NCI-H748 (cell line): Measurements from ENCODE around the gene RARRES1.
A peak's percentile ranks its signal among the peaks of the same experiment; 100 is the strongest.

ENCODE experiments used
- DNase-seq: peaks from one replicate; lab custom pipeline; 2025; ENCODE audit not compliant: unreplicated experiment; lab: John Stamatoyannopoulos, UW

Gene RARRES1

DNA sequence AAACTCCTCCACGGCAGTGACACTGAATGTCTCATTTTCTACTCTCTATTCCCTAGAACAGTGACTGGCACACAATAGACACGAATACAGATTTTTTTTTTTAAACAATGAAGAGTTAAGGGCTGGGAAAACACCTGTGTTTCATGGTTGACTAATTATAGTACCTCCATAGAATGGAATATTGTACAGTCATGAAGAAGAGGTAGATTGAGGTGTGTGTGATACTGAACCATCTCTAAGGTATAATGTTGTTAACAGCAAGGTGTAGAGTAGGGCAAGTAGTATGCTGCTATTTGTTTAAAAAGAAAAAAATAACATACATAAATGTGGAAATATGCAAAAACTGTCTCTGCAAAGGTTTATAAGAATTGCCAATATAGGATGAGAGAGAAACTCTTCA lies 5.2 kb upstream of the RARRES1 start:
- DNase-seq = no peak

DNA sequence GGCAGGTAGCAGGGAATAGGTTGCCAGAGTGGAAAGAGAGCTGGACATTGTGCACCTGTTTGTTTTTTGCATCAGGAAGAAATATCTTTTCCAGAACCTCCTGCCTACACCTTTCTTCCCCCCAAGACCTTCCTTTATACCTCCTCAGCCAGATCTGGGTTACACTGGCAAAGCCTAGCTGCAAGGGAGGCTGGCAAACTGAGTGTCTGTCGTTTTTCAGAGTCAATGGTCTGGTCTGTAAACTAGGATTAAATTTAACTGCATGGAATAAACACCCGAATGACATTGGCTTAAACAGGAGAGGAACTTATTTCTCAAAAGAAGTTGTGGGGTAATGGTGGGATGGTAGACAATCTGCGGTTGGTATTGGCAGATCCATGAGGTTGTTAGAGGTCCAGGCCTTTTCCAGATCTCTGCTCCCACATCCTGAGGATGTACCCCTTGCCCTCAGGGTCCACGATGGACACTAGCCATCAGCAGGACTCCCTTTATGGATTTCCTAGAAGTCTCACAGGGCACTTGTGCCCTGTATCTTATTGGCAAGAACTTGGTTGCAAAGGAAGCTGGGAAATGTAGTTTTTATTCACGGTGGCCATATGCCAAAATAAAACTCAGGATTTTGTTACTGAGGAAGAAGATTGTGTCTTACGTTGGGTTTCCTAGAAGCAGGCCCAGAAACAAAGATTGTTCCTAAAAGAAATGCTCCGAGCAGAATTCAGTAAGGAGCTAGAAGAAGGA lies 3.2 kb upstream of the RARRES1 start:
- DNase-seq = no peak

DNA sequence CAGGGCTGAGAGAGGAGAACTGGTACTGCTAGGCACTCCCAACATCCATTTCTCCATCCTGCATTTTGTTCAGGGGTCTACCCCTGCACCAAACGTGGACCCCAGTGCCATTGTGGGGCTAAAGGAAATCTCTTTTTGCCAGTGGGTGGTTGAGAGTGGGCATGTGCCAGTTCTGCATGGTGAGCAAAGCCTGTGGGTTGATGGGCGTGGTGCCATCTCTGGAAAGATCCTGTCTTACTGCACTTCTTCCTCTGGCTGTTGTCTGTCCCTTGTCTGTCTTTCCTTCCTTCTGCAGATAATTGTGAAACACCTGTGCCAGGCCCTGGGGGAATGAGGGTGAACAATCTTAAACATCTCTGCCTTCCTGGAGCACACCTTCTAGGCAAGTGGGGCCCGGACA lies 1.4 kb upstream of the RARRES1 start:
- DNase-seq = no peak

- no peak for DNase-seq
Measured at GRCh38 chr3:158732856-158733200, 571 bp upstream of the RARRES1 start.

- no peak for DNase-seq
Measured at GRCh38 chr3:158731486-158731885, 771 bp downstream of the RARRES1 start.

GRCh38 chr3:158728851-158729250 lies 3.4 kb downstream of the RARRES1 start:
- no peak for DNase-seq

GRCh38 chr3:158728061-158728377 lies 4.2 kb downstream of the RARRES1 start:
- DNase-seq = no peak

- DNase-seq = peak; percentile 52
Measured at GRCh38 chr3:158727206-158728060, 4.8 kb downstream of the RARRES1 start.

DNA sequence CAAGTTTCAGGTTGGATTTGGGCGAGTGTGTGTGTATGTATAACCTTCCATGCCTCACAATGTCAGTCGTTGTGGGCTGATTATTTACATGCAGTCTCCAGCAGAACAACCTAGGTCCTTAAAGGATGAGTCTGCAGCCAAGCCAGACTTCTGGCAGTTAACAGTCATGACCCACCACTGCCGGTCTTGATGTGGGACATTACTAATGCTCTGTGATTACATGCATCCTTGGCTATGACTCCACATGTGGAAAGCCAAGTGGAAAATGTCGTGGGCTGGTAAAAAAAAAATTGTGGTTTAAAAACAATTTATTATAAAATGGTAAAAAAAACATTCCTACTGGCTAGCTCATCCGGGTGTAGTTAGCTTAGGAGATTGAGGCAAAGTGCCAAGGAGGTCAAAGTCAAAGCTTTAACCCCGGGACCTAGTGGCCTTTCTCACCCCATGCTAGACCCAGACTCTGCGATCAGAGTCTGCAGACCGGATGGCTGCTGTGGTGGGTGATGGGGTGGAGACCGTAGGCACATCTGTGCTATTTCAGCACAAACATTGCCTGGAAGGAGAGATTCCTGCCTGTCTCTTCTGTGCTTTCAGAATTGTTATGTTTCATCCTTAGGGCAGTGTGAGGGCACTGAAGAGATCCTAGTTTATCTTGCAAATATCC lies 6.8 kb downstream of the RARRES1 start:
- DNase-seq = no peak

DNA sequence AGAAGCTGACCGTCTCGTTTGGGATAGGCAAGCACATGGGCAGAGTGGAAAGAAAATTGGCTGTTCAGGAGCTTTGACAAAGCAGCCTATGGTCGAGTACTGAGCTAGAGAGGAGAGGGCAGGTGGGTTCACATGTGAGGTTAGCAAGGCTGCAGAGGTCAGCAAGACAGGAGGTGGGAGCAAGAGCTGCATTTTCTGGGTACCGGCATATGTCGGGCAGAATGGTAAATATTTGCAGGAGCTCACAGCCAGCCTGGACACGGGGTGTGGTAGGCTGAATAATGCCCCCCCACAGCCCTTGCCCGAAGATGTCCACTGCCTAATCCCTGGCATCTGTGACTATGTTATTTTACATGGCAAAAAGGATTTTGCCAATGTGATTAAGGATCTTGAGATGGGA lies 8.3 kb downstream of the RARRES1 start:
- no peak for DNase-seq

GRCh38 chr3:158722108-158722507 lies 10.1 kb downstream of the RARRES1 start:
- no peak for DNase-seq

- no peak for DNase-seq
Measured at GRCh38 chr3:158718490-158719170, 13.6 kb downstream of the RARRES1 start.

- no peak for DNase-seq
Measured at GRCh38 chr3:158717576-158717975, 14.7 kb downstream of the RARRES1 start.

DNA sequence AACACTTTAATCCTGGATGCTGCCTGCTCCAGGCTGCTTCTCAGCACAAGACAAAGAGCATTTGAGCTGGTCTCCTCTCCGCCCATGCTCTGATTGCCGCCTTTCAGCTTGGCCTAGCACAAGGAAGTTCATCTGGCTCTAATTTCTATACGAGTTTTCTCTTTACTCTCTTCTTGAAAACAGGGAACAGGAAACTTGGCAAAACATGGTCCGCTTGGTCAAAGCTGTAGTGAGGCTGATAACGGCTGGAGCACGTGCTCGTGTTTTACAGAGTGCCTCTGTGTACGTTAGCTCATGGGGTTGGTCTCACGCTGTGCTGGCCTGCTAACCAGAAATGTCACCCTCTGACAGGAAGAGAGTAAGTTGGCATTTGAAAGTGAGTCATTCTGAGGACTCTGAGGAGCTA lies 19.2 kb downstream of the RARRES1 start:
- DNase-seq = no peak

DNA sequence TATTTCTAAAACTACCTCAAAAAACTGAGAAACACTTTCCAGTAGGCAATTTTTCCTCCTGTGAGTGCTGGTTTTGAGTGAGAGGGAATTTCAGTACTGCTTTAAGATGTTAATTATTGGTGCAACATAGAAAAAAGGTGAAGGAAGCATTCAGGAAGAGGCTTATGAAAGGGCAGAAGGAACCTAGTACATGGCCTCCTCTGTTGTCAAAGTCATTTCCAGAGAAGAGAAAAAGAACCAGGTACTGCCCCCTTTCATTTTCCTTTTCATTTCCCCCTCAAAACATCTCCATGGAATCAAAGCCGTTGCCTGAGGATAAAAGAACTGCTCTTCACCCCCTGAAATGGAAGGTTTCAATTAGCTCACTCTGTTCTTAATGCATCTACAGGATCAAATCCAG lies 19.8 kb downstream of the RARRES1 start:
- no peak for DNase-seq

- DNase-seq = no peak
Measured at GRCh38 chr3:158711886-158712285, 20.4 kb downstream of the RARRES1 start.

DNA sequence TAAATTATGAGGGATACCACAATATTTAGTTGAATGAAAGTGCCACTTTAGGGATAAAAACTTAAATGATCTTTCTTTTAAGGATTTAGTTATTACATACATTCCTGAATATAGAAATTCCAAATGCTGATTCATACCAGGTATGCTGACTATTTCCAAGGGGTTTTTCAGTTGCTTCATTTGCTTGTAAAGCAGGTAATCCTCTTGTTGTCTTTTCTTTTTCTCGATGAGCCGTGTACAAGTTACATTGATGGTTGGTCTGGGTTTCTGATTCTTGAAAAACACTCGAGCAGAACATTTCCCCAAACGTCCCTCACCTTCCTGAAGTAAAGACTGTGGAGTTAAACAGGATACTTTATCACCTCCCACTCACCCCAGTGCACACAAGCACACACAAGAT lies 21.7 kb downstream of the RARRES1 start:
- no peak for DNase-seq

- no peak for DNase-seq
Measured at GRCh38 chr3:158709666-158710083, 22.6 kb downstream of the RARRES1 start.

GRCh38 chr3:158703566-158703965 lies 28.7 kb downstream of the RARRES1 start:
- no peak for DNase-seq

DNA sequence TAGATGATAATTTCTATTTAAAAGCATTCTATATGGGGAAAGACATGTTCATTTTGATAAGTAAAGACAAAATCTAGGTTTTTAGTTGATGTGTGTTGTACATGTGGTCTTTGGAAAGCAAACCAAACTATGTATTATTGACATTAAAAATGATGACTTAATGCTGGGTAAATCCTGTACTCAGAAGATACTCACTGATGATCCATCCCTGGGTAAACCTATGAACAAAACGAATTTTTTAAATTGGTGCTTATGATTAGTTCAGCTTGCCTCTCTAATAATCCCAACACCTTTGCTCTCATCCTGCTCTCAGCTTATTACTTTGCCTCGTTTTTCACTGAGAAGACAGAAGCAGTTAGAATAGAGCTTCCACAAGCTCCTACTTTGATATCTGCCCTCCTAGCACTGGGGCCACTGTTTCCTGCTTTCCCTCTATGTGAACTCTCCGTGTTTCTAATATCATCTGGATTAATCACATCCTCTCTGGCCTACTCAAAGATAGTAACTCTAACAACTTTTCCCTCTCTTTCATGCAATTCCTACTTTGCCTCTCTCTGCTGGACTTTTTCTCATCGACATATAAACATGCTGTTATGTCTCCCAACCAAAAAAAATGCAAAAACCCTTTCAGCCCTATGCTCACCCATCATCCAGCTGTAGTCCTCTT lies 29.3 kb downstream of the RARRES1 start:
- DNase-seq = no peak
